GM18909 (cell line): Measurements from ENCODE around the gene PTPRS.

ENCODE experiments used
- ATAC-seq: cut with Tn5 transposase; IDR thresholded peaks from one replicate; pipeline ENCODE4 v1.9.1; 2021; ENCODE audit warnings: mild to moderate bottlenecking; ENCODE audit not compliant: unreplicated experiment, poor library complexity

The PTPRS gene

GRCh38 chr19:5355693-5356092 is 15.1 kb upstream of the PTPRS start:
- no peak for ATAC-seq

GRCh38 chr19:5355076-5355475 is 14.5 kb upstream of the PTPRS start:
- no peak for ATAC-seq

GRCh38 chr19:5354403-5354802 is 13.8 kb upstream of the PTPRS start:
- no peak for ATAC-seq

- ATAC-seq = no peak
Observed at GRCh38 chr19:5352229-5352763, 11.7 kb upstream of the PTPRS start.

GRCh38 chr19:5351731-5352228 is 11.2 kb upstream of the PTPRS start:
- no peak for ATAC-seq

- ATAC-seq = no peak
Observed at GRCh38 chr19:5349041-5349440, 8.4 kb upstream of the PTPRS start.

GRCh38 chr19:5345895-5346386 is 5.3 kb upstream of the PTPRS start:
- ATAC-seq = no peak

- no peak for ATAC-seq
Observed at GRCh38 chr19:5343848-5344247, 3.2 kb upstream of the PTPRS start.

GRCh38 chr19:5342573-5343201 is 2.1 kb upstream of the PTPRS start:
- ATAC-seq = no peak

- no peak for ATAC-seq
Observed at GRCh38 chr19:5341981-5342380, 1.4 kb upstream of the PTPRS start.

GRCh38 chr19:5341448-5341820 is 822 bp upstream of the PTPRS start:
- no peak for ATAC-seq

GRCh38 chr19:5339950-5340636 is 519 bp downstream of the PTPRS start:
- no peak for ATAC-seq

GRCh38 chr19:5339198-5339949 is 1.2 kb downstream of the PTPRS start:
- ATAC-seq = no peak

GRCh38 chr19:5338656-5339197 is 1.9 kb downstream of the PTPRS start:
- no peak for ATAC-seq

GRCh38 chr19:5337708-5338655 is 2.6 kb downstream of the PTPRS start:
- ATAC-seq = no peak

GRCh38 chr19:5337126-5337525 is 3.5 kb downstream of the PTPRS start:
- no peak for ATAC-seq

GRCh38 chr19:5336195-5336965 is 4.2 kb downstream of the PTPRS start:
- no peak for ATAC-seq

GRCh38 chr19:5335593-5335992 is 5.0 kb downstream of the PTPRS start:
- no peak for ATAC-seq
